Gastroesophageal sphincter (tissue), 3 donors: ENCODE data around the gene RRAD.

ENCODE experiments used
- EP300 ChIP-seq: sonication (generic); formaldehyde crosslinking; IDR thresholded peaks from one replicate; pipeline ENCODE4 v1.6.1; 2017; ENCODE audit warnings: antibody characterized with exemption, mild to moderate bottlenecking
- POLR2A ChIP-seq, 2 donors: fragments of 450-650 bp; IDR thresholded peaks; one replicate each; pipeline ENCODE4 v1.6.1; 2017; ENCODE audit warnings: antibody characterized with exemption in 2 of 2, mild to moderate bottlenecking in 2 of 2, moderate library complexity in 1 of 2
- POLR2AphosphoS5 ChIP-seq: sonication (generic); formaldehyde crosslinking; IDR thresholded peaks from one replicate; pipeline ENCODE4 v1.6.1; 2017; ENCODE audit warnings: antibody characterized with exemption
- TF ChIP-seq, protein P1 (sequence below), 4 experiments: fragments of 200-600 bp in 2 of 4; fragments of 450-650 bp in 2 of 4; sonication (generic) in 1 of 4; IDR thresholded peaks; one replicate each; pipeline ENCODE4 v1.5.1; 2017 to 2019; ENCODE audit warnings: antibody characterized with exemption in 4 of 4, mild to moderate bottlenecking in 2 of 4, moderate library complexity in 2 of 4

DNA sequence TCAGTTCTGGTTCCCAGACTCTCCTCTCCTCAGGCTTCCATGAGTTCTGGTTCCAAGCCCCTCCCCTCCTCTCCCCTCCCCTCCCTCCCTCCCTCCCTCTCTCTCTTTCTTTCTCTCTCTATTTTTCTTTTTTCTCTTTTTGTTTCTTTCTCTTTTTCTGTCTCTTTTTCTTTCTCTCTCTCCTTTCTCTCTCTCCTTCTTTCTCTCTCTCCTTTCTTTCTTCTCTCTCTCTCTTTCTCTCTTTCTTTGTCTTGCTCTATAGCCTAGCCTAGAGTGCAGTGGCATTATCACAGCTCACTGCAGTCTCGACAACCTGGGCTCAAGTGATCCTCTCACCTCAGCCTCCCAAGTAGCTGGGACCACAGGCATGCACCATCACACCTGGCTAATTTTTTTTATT is 34.9 kb upstream of the RRAD start:
- TF ChIP-seq POLR2A (IDR thresholded peaks at IDR 0.05): no peak
- TF ChIP-seq, protein P1, sequence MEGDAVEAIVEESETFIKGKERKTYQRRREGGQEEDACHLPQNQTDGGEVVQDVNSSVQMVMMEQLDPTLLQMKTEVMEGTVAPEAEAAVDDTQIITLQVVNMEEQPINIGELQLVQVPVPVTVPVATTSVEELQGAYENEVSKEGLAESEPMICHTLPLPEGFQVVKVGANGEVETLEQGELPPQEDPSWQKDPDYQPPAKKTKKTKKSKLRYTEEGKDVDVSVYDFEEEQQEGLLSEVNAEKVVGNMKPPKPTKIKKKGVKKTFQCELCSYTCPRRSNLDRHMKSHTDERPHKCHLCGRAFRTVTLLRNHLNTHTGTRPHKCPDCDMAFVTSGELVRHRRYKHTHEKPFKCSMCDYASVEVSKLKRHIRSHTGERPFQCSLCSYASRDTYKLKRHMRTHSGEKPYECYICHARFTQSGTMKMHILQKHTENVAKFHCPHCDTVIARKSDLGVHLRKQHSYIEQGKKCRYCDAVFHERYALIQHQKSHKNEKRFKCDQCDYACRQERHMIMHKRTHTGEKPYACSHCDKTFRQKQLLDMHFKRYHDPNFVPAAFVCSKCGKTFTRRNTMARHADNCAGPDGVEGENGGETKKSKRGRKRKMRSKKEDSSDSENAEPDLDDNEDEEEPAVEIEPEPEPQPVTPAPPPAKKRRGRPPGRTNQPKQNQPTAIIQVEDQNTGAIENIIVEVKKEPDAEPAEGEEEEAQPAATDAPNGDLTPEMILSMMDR (IDR thresholded peaks at IDR 0.05): no peak
- TF ChIP-seq POLR2AphosphoS5: no peak
- TF ChIP-seq EP300: no peak
